Activated CD8-positive, alpha-beta memory T cell treated with anti-CD3 and anti-CD28 coated beads for 1 hour (primary cell): ENCODE data around the gene ZNF574.
A peak's percentile ranks its signal among the peaks of the same experiment; 100 is the strongest.

Experiments
- DNase-seq, 2 donors: peaks; one replicate each; pipeline ENCODE4 v3.0.0-alpha.2; 2020; ENCODE audit warnings: low read depth in 1 of 2; ENCODE audit errors: extremely low read depth in 1 of 2

The ZNF574 gene

DNA sequence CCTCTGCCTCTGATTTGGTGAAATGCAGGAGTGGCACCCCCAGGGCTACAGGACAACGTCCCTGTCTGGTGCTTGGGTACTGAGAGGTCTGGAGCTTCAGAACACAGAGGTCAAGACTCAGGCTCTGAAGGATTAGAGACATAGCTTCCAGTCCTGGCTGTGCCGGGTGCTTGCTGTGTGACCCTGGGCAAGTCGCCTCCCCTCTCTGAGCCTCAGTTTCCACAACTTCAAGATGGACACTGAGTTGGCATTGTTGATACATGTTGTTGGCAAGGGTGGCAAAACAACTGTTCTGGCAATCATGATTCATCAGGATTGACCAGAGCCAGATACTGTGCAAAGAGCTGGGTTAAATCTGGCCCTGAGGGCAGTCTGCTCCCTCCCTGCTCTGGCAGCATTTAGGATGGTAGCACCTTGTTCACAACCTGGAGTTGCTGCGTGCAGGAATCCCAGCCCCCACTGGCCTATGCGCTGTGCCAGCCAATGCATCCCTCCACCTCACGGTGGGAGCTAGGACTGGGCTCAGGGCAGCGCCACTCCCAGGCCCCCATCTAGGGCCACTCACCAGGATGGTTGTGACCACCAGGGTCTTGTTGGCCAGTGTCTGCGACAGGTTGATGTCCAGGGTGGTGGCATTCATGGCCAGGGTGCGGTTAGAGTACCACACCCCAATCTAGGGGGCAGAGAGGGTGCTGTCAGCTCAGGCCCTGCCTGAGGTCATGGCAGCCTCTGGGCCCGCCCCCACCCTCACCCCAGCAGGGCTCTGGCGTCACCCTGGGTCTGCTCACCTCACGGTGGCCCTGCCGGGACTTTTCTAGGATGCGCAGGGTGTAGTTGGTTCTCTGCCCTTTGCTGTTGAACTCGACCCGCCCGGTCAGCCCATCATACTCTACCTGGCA lies 22.7 kb upstream of the ZNF574 start:
- no peak for DNase-seq

DNA sequence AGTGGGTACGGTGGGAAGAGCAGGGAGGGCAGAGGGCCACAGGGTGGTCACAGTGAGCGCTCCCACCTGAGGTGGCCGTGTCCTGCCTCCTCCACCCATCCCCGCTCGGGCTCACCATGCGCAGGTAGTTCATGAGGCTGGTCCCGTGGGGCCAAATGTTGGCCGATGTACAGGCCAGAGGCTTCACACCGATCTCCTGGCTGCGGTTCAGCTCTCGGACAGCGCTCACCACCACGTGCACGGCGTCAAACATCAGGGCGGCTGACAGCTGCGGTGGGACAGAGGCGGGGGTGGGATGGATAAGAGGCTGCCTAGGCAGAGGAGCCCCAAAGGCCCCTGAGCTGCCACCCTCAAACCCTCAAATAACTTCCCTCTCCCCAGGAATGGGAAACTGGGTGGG lies 21.8 kb upstream of the ZNF574 start:
- DNase-seq = no peak

DNA sequence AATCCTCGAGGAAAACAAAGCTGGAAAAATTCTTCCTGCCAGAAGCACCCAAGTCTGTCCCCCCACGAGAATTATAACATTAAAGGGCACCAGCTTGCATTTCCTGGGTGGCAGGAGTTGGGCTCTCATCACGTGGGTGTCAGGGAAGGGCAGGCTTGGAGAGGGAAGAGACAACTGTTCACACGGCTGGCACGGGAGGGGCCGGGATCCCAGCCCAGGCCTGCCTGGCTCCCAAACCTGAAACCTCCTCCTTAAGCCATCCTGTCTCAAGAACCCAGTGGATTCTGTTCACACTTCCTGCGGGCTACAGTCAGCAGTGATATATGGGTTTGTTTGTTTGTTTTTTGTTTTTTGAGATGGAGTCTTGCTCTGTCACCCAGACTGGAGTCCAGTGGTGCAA lies 18.1 kb upstream of the ZNF574 start:
- DNase-seq = no peak

DNA sequence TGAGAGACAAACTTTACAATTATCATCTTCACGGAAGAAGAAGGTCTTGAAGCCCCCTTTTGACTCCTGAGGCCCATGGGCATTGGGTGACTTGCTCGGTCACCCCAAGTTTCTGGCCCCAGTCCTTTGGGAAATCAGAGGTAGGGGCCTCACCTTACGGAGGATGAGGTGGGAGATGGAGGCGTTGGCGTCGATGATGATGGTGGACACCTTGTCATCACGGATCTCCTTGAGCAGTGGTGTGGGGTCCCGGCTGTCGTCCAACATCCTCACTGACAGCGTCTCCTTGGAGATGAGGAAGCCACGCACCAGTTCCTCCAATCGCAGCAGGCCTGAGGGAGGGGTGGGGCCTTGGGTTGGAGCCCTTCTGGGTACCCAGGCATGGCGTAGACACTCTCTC lies 16.8 kb upstream of the ZNF574 start:
- DNase-seq = no peak

DNA sequence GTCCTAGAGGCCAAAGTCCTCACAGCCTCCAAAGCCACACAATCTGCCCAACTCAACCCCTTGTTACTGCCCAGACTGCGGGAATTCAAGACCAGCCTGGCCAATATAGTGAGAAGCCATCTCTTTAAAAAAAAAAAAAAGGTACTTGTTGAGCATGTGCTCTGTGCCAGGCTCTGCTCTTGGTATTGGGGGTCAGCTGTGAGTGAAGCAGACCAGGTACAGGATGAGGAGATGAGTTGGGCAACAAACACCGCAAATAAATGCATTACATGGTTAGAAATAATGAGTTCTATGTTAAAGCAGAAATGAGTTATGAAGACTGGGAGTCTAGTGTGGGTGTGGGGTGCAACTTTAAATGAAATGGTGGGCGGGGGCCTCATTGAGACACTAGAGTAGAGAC lies 15.8 kb upstream of the ZNF574 start:
- DNase-seq = no peak

DNA sequence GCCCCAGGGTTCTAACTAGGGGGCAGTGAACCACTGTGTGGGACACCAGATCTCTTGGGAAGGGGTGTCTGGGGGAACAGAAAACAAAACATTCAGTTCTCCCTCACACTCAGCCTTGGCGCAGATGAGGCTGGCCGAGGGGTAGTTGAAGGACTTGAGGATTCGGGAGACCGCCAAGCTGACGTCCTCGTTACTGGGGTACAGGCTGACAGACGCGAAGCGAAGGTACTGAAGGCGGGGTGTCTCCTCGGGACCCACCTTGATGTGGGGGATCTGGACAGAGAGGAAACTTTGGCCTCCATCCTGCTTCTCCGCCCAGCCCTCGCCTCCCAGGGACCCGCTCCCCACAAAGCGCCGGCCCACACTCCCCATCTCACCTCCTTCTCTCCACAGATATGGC lies 13.6 kb upstream of the ZNF574 start:
- no peak for DNase-seq

DNA sequence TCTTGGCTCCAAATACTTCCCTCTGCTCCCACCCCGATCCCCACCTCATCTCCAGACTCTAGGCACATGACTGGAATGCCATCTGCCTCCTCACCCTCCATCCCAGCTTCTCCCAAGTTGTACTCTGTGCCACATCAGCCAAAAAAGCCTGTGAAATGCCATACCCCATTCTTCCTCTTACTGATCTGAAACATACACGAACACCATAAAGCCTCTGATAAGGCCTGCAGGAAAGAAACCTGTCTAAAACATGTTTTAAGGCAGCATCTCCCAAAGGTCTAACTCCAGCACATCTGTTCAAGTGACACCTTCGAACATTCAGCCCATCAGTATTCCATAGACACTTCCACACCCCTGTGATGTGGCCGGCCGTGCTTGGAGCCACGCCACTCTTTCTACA lies 11.5 kb upstream of the ZNF574 start:
- DNase-seq = no peak

DNA sequence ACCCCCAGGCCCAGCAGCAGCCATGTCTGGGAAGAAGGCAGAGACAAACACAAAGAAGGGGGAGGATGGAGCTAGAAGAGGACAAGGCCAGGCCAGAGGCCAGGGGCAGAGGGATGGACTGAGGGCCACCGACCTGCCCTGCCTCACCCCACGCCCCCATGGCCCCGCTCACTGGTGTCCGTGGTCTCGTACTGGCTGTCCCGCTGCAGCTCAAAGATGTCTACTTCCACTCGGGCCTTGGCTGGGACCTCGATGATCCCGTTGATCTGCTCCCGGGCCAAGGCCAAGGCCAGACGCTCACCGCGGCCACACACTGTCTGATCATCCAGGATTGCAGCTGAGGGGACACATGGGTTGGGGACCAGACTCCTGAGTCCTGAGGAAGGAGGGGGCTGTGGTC lies 10.9 kb upstream of the ZNF574 start:
- DNase-seq = no peak

DNA sequence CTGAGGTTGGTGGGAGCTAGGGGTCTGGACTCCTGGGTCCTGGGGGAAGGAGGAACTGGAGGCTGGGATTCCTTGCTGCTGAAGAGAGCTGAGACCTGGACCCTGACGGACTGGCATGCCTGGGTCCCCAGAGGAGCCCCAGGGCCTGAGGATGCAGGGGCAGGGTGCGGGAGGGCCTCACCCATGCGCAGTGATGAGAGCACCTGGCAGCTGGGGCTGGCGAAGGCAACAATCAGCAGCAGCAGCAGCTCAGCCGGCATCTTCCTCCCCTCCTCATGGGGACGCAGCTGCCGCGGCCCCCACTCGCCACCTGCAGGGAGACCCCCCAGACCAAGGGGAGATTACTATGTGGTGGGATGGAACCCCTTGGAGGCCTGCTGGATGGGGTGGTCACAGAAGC lies 10.5 kb upstream of the ZNF574 start:
- no peak for DNase-seq

DNA sequence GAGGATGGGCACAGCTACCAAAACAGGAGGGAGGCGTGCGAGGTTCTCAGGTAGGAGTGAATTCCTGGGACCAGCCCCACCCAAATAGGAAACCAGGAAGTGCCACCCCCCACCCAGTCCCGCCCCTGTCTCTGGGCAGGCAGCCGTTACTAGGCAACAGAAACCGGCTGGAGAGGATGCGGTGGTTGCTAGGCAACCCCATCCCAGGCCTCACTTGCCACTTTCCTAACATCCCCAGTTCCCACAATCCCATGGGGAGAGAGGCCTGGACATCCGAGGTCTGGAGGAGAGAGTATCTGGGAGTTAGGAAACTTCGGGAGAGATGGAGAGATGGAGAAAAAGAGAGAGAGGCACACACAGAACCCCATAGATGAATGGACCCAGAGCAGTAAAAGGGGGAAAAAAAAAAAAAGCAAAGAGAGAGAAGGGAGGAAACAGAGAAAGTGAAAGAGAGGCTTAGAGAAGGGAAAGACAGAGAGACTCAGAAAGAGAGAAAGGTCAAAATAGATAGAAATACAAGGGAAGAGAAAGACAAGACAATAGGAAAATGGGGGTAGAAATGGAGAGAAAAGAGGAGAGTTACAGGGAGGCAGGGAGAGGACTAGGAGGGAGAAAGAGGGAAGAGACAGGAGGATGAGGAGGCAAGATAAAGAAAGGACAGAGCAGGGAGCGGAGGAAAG lies 9.8 kb upstream of the ZNF574 start:
- no peak for DNase-seq

DNA sequence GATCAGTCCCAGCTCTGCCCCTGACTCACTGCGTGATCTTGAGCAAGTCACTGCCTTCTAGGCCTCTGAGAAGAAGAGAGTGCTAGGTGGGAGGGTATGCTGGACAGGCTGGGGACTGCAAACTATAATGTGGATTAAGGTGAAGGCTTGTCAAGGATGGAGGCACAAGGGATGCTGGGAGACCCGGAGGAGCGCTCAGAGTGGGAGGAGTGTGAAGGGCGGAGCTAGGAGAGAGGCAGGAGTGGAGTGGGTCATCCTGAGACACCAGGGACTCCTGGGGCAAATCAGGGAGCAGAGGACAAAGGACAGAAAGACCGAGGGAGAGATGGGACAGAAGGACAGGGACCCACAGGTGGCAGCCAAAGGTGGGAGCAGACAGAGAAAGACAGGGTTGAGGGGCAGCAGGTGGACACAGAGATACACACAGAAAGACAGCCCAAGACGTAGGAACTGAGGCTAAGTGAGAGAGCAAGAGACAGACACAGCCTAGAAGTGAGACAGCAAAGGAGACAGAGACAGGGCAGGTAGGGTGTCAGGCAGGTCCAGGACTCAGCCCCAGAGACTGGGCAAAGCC lies 8.6 kb upstream of the ZNF574 start:
- DNase-seq = no peak

DNA sequence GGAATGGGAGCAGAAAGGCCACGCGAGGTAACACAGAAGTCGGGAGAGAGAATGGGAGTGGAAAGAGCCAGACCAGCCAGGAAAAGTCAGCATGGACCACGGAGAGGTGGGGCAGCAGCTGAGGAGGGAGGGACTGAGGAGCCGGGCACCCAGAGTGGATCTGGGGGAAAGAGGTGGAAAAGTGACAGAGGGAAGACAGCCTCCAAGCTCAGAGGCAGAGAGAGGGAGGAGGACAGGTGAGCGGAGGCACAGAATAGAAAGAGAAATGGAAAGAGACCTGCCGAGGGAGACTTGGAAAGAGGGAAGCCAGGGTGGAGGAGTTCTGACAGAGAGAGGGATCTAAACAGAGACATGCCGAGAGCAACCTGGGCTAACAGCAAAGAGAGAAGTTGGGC lies 7.6 kb upstream of the ZNF574 start:
- DNase-seq = no peak

DNA sequence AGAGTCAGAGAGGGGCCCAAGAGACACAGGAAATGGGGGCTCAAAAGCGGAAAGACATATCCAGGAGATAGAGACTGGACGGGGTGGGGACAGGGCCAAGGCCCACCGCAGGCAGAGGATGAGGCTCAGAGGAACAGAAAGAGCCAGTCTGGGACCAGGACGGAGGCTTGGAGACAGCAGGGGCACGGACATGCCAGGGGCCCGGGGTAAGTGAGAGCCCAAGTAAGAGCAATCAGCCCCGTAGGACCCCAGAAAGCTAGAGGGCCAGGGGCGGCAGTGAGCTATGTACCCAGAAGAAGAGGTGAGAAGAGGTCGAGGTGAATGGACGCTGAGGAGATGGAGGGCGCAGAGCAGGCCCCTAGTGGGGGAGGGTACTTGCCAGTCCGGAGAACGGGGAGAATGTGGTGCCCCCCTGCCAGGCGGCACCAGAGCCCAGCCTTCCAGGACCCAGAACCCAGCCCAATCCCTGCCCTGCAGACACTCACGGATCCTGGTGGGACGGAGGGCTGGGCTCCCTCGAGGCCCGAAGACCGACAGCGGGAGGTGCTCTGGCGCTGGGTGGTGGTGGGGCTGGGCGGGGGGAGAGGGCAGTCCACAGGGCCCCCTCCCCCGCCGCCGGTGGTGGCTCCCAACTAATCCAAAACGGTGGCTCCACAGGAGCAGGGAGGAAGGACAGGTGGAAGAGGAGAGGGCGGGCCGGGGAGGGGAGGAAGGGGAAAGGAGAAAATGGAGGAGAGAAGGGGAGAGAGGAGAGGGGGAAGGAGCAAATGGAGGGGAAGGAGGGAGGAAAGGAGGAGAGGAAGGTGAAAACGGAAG lies 7.0 kb upstream of the ZNF574 start:
- no peak for DNase-seq

DNA sequence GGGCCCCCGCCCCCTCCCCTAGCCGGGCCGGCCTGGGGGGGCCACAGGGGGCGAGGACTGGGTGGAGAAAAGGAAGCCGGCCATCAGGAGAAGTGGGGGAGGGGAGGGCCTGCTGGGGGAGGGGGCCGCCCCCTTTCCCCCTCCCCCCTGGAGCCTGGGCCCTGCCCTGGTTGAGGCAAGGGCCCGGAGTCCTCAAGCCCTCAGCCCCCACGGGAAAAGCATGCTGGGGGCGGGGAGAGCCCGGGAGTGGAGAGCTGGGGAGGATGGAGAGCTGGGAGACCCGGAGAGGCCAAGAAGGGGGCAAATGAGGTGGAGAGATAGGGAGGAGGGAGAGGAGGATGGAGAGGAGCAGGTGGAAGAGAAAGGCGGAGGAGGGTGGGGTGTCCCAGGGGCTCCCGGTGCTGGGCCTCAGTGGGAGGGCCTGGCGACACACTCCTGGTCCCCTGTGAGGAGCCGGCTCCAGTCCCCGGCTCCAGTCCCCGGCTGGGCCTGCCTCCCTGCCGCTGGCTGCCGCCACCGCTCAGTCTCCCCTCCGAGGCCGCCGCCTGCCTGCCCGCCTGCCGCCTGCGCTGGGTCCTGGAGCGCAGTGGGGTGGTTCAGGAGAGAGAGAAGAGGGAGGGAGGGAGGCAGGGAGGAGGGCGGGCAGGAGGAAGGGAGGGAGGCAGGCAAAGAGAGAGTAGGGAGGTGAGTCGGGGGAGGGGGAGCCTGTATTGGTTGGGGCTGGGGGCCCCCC lies 6.2 kb upstream of the ZNF574 start, which contains the start of gene GRIK5:
GRIK5 (minus strand) TSS at position 588 of the 733 bp plus-strand sequence. CDS start 4,436 bp downstream, outside the sequence.
- no peak for DNase-seq

DNA sequence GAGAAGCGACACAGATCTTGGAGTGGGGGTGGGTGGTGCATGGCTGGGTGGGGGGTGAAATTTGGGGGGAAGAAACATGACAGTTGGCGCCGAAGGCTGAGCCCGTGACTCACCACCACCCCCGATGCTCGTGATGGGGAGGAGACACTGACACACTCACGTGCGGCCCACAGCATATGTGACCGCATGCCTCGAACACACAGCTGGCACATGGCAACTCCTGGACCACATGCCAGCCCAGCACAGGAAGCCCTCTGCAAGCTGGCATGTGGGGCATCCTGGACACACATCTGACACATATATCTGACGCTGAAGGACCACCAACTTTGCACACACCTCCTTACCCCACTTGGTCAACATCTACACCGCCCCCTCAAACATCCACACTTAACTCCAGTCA lies 4.7 kb upstream of the ZNF574 start:
- no peak for DNase-seq

DNA sequence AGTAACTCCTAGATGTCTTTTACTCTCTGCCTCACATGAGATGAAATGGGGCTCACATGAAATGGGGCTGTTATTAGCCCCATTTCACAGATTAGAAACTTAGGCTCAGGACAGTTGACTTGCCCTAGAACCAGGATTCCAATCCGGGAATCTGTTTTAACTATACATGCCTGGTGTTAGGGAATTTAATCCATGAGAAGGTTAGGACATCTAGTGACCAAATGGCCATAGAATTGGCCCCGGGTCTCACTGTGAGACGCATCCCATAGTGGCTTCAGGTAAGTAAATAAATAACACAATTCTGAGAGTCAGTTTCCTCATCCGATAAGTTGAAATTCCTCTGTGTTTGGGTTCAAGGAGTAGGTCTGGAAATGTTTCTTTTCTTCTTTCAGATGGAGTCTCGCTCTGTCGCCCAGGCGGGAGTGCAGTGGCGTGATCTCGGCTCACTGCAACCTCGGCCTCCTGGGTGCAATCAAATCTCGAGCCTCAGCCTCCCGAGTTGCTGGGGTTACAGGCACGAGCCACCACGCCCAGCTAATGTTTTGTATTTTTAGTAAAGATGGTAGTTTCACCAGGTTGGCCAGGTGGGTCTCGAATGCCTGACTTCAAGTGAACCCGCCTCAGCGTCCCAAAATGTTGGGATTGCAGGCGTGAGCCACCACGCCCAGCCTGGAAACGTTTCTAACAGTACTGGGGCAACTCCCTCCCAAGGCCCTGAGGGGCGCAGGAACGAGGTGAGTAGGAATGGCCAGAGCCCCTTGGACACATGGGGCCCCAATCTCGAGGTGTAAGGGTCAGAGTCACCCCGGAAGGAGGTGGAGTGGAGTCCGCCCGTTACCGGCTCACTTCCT lies 1.2 kb upstream of the ZNF574 start:
- DNase-seq = no peak

DNA sequence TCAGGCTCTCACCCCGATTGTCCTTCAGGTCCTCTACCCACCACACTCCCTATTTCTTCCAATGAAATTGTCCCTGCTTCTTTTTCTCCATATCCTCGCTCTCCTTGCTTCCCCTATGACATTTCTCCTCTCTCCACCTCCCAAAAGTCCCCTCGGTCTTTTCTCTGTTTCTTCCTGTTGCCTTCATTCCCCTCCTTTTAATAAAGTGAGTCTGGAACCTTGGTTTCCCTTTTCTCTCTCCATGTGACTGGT lies 676 bp upstream of the ZNF574 start:
- DNase-seq = no peak

DNA sequence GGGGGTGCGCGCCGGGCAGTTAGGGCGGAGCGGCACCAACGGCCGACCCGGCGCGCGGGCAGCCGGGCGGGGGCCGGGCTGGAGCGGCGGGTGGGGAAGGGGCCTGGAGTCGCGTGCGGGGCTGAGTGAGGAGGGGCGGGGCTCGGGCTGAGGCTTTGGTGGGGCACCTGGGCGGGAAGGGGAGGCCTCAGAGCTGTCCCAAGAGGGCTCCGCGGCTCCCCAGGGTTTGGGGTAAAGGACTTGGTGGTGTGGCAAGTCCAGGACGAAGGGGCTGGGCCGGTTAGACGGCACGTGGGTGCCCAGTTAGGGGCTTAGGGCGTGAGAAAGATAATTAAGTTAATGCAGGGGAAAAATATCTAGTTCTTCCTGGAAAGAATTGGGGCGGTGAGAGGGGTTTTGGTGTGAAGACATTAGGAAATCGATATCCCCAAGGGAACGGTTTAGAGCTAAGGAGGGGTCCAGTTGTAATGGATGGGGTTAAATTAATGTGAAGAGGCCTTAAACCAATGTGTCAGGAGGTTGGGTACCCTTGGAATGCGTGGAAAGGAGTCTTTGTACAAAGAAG lies 496 bp downstream of the ZNF574 start:
- DNase-seq = peak in 1 of 2 donors; percentile 21

DNA sequence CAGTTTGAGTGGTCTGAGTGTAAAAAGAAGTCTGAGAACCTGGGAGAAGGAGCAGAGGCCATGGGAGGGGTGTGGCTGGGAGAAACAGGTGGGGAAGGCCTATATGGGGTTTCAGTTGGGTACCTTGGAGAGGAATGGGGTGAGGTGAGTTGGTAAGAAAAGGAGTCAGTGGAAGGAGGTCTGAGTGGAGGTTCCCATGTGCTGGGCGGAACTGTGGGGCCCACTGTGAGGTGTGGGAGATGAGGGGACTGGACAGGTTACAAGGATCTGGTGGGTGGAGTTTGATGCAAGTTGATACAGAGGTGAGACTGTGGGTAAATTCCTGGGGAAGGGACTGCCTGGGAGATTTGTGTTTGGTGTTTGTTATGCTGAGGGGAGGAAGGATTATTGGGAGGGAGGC lies 2.1 kb downstream of the ZNF574 start:
- no peak for DNase-seq
